Omental fat pad (tissue), 4 donors: ENCODE data around the gene ALPK3. TPM values are rescaled to one million over a fixed set of nuclear protein-coding genes. Genes with fewer than 3 reads are reported as not detected.

Experiments
- ATAC-seq: fragments of 150-250 bp; one replicate; pipeline ENCODE4 v1.9.1; 2016; ENCODE audit warnings: mild to moderate bottlenecking, moderate library complexity; ENCODE audit not compliant: low FRiP score
- DNase-seq: peaks from one replicate; pipeline ENCODE4 v3.0.0-alpha.2; 2019; ENCODE audit warnings: low spot score
- CTCF ChIP-seq, 3 donors: fragments of 450-650 bp; IDR thresholded peaks; one replicate each; pipeline ENCODE4 v1.5.1; 2016 to 2017; ENCODE audit warnings: antibody characterized with exemption in 3 of 3, mild to moderate bottlenecking in 3 of 3, moderate library complexity in 2 of 3
- total RNA-seq, 4 donors: library from RNA; depleted of rRNA; stranded (reverse); fragments of >200 nt; gene quantifications; one replicate each; pipeline ENCODE4 v1.1.0, GENCODE V29; 2016

The ALPK3 gene
- total RNA-seq, 4 donors from 2014 or later, result 3.1 to 7.7 (median 3.8) TPM

GRCh38 chr15:84868037-84868880 is 51.1 kb downstream of the ALPK3 start:
- no peak for TF ChIP-seq CTCF (IDR thresholded peaks at IDR 0.05)
- ATAC-seq, result no peak
- no peak for DNase-seq

- no peak for TF ChIP-seq CTCF (IDR thresholded peaks at IDR 0.05)
- no peak for DNase-seq
- no peak for ATAC-seq
Observed at GRCh38 chr15:84869510-84869909, 52.4 kb downstream of the ALPK3 start.

- DNase-seq (no peak), ATAC-seq (no peak)
- TF ChIP-seq CTCF (IDR thresholded peaks at IDR 0.05), result no peak
Observed at GRCh38 chr15:84871428-84871985, 54.4 kb downstream of the ALPK3 start.

- ATAC-seq, result no peak
- no peak for TF ChIP-seq CTCF (IDR thresholded peaks at IDR 0.05)
- no peak for DNase-seq
Observed at GRCh38 chr15:84872009-84872910, 55.1 kb downstream of the ALPK3 start.

- no peak for TF ChIP-seq CTCF (IDR thresholded peaks at IDR 0.05)
- ATAC-seq, result no peak
- no peak for DNase-seq
Observed at GRCh38 chr15:84873997-84874396, 56.8 kb downstream of the ALPK3 start.

GRCh38 chr15:84874981-84875699 is 58.0 kb downstream of the ALPK3 start:
- no peak for DNase-seq
- ATAC-seq, result no peak
- no peak for TF ChIP-seq CTCF (IDR thresholded peaks at IDR 0.05)
